Neural cell (in vitro differentiated cells): Measurements from ENCODE around the gene SLC12A8. TPM values are rescaled to one million over a fixed set of nuclear protein-coding genes. Genes with fewer than 3 reads are reported as not detected.

Source experiments
- H2AFZ ChIP-seq: fragments of 200-600, 300-800 bp; sonication (generic), shearing (Covaris generic); 2 replicates; pipeline ENCODE4 v1.6.0; 2014; ENCODE audit warnings: low read depth, mild to moderate bottlenecking, antibody characterized with exemption, low read length, moderate library complexity
- H3F3A ChIP-seq: fragments of 200-600 bp; shearing (Covaris generic); 2 replicates; pipeline ENCODE4 v1.6.1; 2016; ENCODE audit warnings: mild to moderate bottlenecking, moderate library complexity, mixed read lengths, antibody characterized with exemption, low read length; ENCODE audit not compliant: insufficient read depth, poor library complexity, severe bottlenecking
- H3K27ac ChIP-seq: fragments of 200-600, 300-800 bp; sonication (generic), shearing (Covaris generic); 2 replicates; pipeline ENCODE4 v1.5.1; 2014; ENCODE audit warnings: mild to moderate bottlenecking, low read length, moderate library complexity
- H3K27me3 ChIP-seq: fragments of 300-800, 200-600 bp; sonication (generic), shearing (Covaris generic); 2 replicates; pipeline ENCODE4 v1.6.0; 2014; ENCODE audit warnings: mild to moderate bottlenecking, low read depth, low read length, moderate library complexity; ENCODE audit not compliant: insufficient read depth
- H3K36me3 ChIP-seq: fragments of 300-800, 200-600 bp; sonication (generic), shearing (Covaris generic); 2 replicates; pipeline ENCODE4 v1.5.1; 2014; ENCODE audit warnings: mild to moderate bottlenecking, antibody characterized with exemption, low read length, moderate library complexity; ENCODE audit not compliant: insufficient read depth
- H3K4me2 ChIP-seq: fragments of 300-800, 200-600 bp; sonication (generic), shearing (Covaris generic); 2 replicates; pipeline ENCODE4 v1.6.0; 2014; ENCODE audit warnings: mild to moderate bottlenecking, low read length
- H3K4me3 ChIP-seq: fragments of 300-800, 200-600 bp; sonication (generic), shearing (Covaris generic); 2 replicates; pipeline ENCODE4 v1.5.1; 2014; ENCODE audit warnings: mild to moderate bottlenecking, low read length, moderate library complexity
- H3K79me2 ChIP-seq: fragments of 200-600 bp; shearing (Covaris generic); replicated peaks from 2 replicates; pipeline ENCODE4 v1.6.0; 2014; ENCODE audit warnings: mild to moderate bottlenecking, low read length, moderate library complexity; ENCODE audit not compliant: insufficient read depth
- H3K9ac ChIP-seq: fragments of 300-800, 200-600 bp; sonication (generic), shearing (Covaris generic); 2 replicates; pipeline ENCODE4 v1.6.1; 2016; ENCODE audit warnings: mild to moderate bottlenecking, low read length, mixed read lengths
- H3K9me2 ChIP-seq: fragments of 200-600 bp; shearing (Covaris generic); 2 replicates; pipeline ENCODE4 v1.6.1; 2016; ENCODE audit warnings: mild to moderate bottlenecking, low read length, mixed read lengths; ENCODE audit not compliant: insufficient read depth
- H3K9me3 ChIP-seq: fragments of 200-600, 300-800 bp; sonication (generic), shearing (Covaris generic); 2 replicates; pipeline ENCODE4 v1.6.1; 2016; ENCODE audit warnings: mild to moderate bottlenecking, mixed run types, low read length, moderate library complexity, mixed read lengths
- H4K20me1 ChIP-seq: fragments of 200-600 bp; shearing (Covaris generic); 2 replicates; pipeline ENCODE4 v1.6.1; 2016; ENCODE audit warnings: mild to moderate bottlenecking, mixed run types; ENCODE audit not compliant: insufficient read depth
- CTCF ChIP-seq: fragments of 450-650 bp; IDR thresholded peaks from 2 replicates; pipeline ENCODE4 v1.5.1; 2014; ENCODE audit warnings: antibody characterized with exemption, mild to moderate bottlenecking, moderate library complexity; ENCODE audit not compliant: poor library complexity, severe bottlenecking
- EP300 ChIP-seq: fragments of 450-650 bp; conservative IDR thresholded peaks from 2 replicates; pipeline ENCODE4 v1.6.1; 2014; ENCODE audit warnings: antibody characterized with exemption, mild to moderate bottlenecking, moderate library complexity; ENCODE audit not compliant: poor library complexity, severe bottlenecking
- EZH2 ChIP-seq: fragments of 200-600, 300-800 bp; shearing (Covaris generic), sonication (generic); IDR thresholded peaks from 2 replicates; pipeline ENCODE4 v1.6.1; 2014; ENCODE audit warnings: antibody characterized with exemption, low read length, borderline replicate concordance, mild to moderate bottlenecking; ENCODE audit not compliant: insufficient read depth, poor library complexity, severe bottlenecking
- MXI1 ChIP-seq: fragments of 450-650 bp; conservative IDR thresholded peaks from 2 replicates; pipeline ENCODE4 v1.6.1; 2014; ENCODE audit warnings: antibody characterized with exemption, mild to moderate bottlenecking; ENCODE audit not compliant: poor library complexity, severe bottlenecking
- POLR2AphosphoS5 ChIP-seq: IDR thresholded peaks from 2 replicates; pipeline ENCODE4 v1.6.1; 2012
- RAD21 ChIP-seq: fragments of 450-650 bp; conservative IDR thresholded peaks from 2 replicates; pipeline ENCODE4 v1.6.1; 2014; ENCODE audit warnings: antibody characterized with exemption, mild to moderate bottlenecking, moderate library complexity
- REST ChIP-seq: IDR thresholded peaks from 2 replicates; pipeline ENCODE4 v1.6.1; 2012; ENCODE audit warnings: borderline replicate concordance
- SMC3 ChIP-seq: fragments of 450-650 bp; conservative IDR thresholded peaks from 2 replicates; pipeline ENCODE4 v1.6.1; 2014; ENCODE audit warnings: antibody characterized with exemption, mild to moderate bottlenecking, moderate library complexity; ENCODE audit not compliant: poor library complexity
- TAF1 ChIP-seq: IDR thresholded peaks from 2 replicates; pipeline ENCODE4 v1.6.1; 2012; ENCODE audit warnings: low read depth
- polyA plus RNA-seq: library from polyadenylated mRNA; depleted of rRNA; stranded (reverse); fragments of >200 nt; gene quantifications from 2 replicates; pipeline ENCODE4 v1.2.3, GENCODE V29; 2014

The SLC12A8 gene
- polyA plus RNA-seq, 1 donor from 2014 or later = 4.6 TPM

- Histone ChIP-seq H3K9me3 (no peaks in the 10 kb centered on the region), H3F3A (no peaks in the 10 kb centered on the region), H2AFZ (no peak overlapping the region), H3K79me2 (no peaks in the 10 kb centered on the region), H3K9ac (no peak overlapping the region), H3K36me3 (no peaks in the 10 kb centered on the region), H4K20me1 (no peaks in the 10 kb centered on the region), H3K9me2 (no peaks in the 10 kb centered on the region), H3K4me3 (no peak overlapping the region), H3K27ac (no peak overlapping the region), H3K4me2 (no peak overlapping the region), H3K27me3 (no peaks in the 10 kb centered on the region)
- no peak for TF ChIP-seq POLR2AphosphoS5
Measured at GRCh38 chr3:125232401-125232800, 19.9 kb upstream of the SLC12A8 start.

- Histone ChIP-seq H3K79me2 (no peaks in the 10 kb centered on the region), H3K4me2 (no peak overlapping the region), H3K9me3 (no peaks in the 10 kb centered on the region), H3K9me2 (no peaks in the 10 kb centered on the region), H3K36me3 (no peaks in the 10 kb centered on the region), H3K9ac (no peak overlapping the region), H3K4me3 (no peak overlapping the region), H3F3A (no peaks in the 10 kb centered on the region), H4K20me1 (no peaks in the 10 kb centered on the region), H3K27ac (no peak overlapping the region), H3K27me3 (no peaks in the 10 kb centered on the region), H2AFZ (no peak overlapping the region)
- TF ChIP-seq TAF1 (no peak), REST (no peak), MXI1 (no peak), POLR2AphosphoS5 (no peak), SMC3 (no peak), RAD21 (no peak), EZH2 (no peak), EP300 (no peak), CTCF (no peak)
Measured at GRCh38 chr3:125231895-125232294, 19.3 kb upstream of the SLC12A8 start.

- Histone ChIP-seq H4K20me1 (no peaks in the 10 kb centered on the region), H3K79me2 (no peaks in the 10 kb centered on the region), H3K4me2 (no peak overlapping the region), H3K36me3 (no peaks in the 10 kb centered on the region), H3K4me3 (no peak overlapping the region), H2AFZ (no peak overlapping the region), H3K27ac (no peak overlapping the region), H3K9me3 (no peaks in the 10 kb centered on the region), H3F3A (no peaks in the 10 kb centered on the region), H3K27me3 (no peaks in the 10 kb centered on the region), H3K9ac (no peak overlapping the region), H3K9me2 (no peaks in the 10 kb centered on the region)
- TF ChIP-seq POLR2AphosphoS5 (no peak), MXI1 (no peak), CTCF (no peak), TAF1 (no peak), SMC3 (no peak), RAD21 (no peak), REST (no peak)
Measured at GRCh38 chr3:125229707-125230106, 17.2 kb upstream of the SLC12A8 start.
